ENCODE results near the gene PLA2G2F.

PLA2G2F gene

DNA sequence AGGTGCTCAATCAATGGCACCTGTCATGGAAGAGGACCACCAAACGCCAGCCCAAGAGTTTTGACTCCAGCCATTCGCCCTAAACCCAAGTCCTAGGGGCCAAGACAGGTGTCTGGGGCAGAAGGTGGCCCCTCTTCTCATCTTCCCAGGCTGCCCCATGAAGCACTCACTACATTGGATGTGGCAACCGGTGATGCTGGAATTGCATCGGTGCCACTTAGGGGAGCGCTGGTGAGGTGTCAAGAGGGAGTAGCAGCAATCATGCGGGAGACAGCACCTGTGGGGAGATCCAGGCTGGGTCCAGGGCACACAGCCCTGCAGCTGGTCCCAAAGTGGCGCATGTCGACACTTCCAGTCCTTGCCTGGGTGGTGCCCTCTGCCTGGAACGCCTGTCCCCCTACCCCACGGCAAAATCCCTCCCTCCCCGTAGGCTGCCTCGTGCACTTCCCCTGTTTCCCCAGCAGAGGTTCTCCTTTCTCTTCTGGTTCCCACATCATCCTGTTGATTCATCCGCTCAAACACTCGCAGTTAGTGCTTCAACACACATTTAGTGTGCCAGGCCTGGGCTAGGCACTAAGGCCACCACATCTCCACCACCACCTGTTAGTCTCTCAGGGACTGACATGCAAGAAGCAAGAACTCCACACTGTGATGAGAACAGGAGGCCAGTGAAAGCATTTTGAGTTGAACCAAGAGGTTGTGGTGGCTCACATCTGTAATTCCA lies 38.3 kb upstream of the PLA2G2F start:
- H3K9ac ChIP-seq (ENCODE audit: low read depth in 1 of 2, low read length in 2 of 2) = no peak overlapping the region
- no peaks in the 10 kb centered on the region for H3K9me3 ChIP-seq (ENCODE audit: control insufficient read depth in 1 of 2, low read length in 2 of 2)
- peaks cover 0 to 6% of the 10 kb centered on the region in 2 donors for H3K27me3 ChIP-seq (ENCODE audit: control insufficient read depth in 1 of 2, insufficient read depth in 2 of 2, low read length in 2 of 2)
- no peak overlapping the region for H3K4me3 ChIP-seq (ENCODE audit: low read depth in 1 of 2, low read length in 2 of 2)
- no peaks in the 10 kb centered on the region for H3K36me3 ChIP-seq (ENCODE audit: control insufficient read depth in 1 of 2, insufficient read depth in 2 of 2, low read length in 2 of 2)
- H3K4me1 ChIP-seq (ENCODE audit: control insufficient read depth in 1 of 2, insufficient read depth in 2 of 2, low read length in 2 of 2) = no peaks in the 10 kb centered on the region
- H3K27ac ChIP-seq (ENCODE audit: low read depth, low read length) = no peak overlapping the region

DNA sequence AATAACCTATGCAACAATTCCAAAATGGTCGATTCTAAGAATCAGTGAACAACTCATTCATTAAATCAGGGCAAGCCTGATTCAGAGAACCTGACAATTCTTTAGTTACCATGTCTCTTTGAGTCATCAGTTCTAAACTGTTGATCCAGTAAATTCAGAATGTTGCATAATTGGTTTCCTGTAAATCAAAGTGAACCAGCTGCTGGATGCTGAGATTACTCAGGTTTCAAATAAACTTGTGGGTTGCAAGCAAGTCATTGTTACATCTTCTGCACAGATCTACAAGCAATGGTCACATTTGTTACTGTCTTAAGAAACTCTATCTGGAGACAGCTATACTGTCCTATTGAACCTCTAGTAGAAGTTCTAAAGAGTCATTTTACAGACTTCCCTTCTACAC lies 36.2 kb upstream of the PLA2G2F start:
- H3K27ac ChIP-seq (ENCODE audit: low read depth, low read length) = no peak overlapping the region
- no peak overlapping the region for H3K4me3 ChIP-seq (ENCODE audit: low read depth in 1 of 2, low read length in 2 of 2)

DNA sequence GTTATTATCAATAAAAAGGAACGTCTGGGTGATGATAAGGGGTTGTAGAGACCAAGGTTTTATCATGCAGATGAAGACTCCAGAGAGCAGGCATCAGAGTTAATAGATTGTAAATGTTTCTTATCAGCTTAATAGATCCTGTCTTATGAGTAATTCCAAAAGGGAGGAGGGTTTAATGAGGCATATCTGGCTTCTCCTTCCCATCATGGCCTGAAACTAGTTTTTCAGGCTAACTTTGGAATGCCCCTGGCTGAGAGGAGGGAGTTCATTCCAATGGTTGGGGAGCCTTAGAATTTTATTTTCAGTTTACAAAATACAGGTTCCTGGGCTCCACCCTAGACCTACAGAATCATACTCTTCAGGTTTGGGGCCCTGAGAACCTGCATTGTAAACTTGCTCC lies 33.3 kb upstream of the PLA2G2F start:
- H3K27me3 ChIP-seq (ENCODE audit: control insufficient read depth in 1 of 2, insufficient read depth in 2 of 2, low read length in 2 of 2) = no peaks in the 10 kb centered on the region
- H3K27ac ChIP-seq (ENCODE audit: low read depth, low read length) = no peak overlapping the region
- H3K9me3 ChIP-seq (ENCODE audit: control insufficient read depth in 1 of 2, low read length in 2 of 2) = no peaks in the 10 kb centered on the region
- no peaks in the 10 kb centered on the region for H3K36me3 ChIP-seq (ENCODE audit: control insufficient read depth in 1 of 2, insufficient read depth in 2 of 2, low read length in 2 of 2)
- peaks cover 0 to 3% of the 10 kb centered on the region in 2 donors for H3K4me1 ChIP-seq (ENCODE audit: control insufficient read depth in 1 of 2, insufficient read depth in 2 of 2, low read length in 2 of 2)
- no peak overlapping the region for H3K4me3 ChIP-seq (ENCODE audit: low read depth in 1 of 2, low read length in 2 of 2)
- H3K9ac ChIP-seq (ENCODE audit: low read depth in 1 of 2, low read length in 2 of 2) = no peak overlapping the region

More for the DNA sequence above, 36.2 kb upstream of the PLA2G2F start:
- H3K4me1 ChIP-seq (ENCODE audit: control insufficient read depth in 1 of 2, insufficient read depth in 2 of 2, low read length in 2 of 2) = no peaks in the 10 kb centered on the region
- no peak overlapping the region for H3K9ac ChIP-seq (ENCODE audit: low read depth in 1 of 2, low read length in 2 of 2)
- H3K36me3 ChIP-seq (ENCODE audit: control insufficient read depth in 1 of 2, insufficient read depth in 2 of 2, low read length in 2 of 2) = no peaks in the 10 kb centered on the region
- H3K27me3 ChIP-seq (ENCODE audit: control insufficient read depth in 1 of 2, insufficient read depth in 2 of 2, low read length in 2 of 2) = peaks cover 0 to 6% of the 10 kb centered on the region in 2 donors
- H3K9me3 ChIP-seq (ENCODE audit: control insufficient read depth in 1 of 2, low read length in 2 of 2) = no peaks in the 10 kb centered on the region

DNA sequence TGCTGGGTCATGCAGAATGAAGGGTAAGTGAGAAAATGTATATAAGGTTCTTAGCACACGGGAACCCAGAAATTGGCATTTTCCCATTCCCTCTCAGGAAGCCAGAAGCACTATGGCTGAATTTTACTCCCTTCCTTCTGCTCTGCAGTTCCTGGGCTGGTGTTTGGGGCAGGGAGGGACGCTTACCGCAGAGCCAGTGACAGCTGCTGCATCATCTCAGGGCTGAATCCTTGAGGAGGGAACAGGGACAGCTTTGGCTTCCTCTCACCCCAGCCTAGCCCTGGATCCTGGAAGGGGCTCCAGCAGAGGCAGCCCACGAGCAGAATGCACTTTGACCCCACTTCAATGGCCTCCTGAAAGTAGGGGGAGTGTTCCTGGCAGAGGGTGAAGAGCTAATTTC lies 31.8 kb upstream of the PLA2G2F start:
- no peaks in the 10 kb centered on the region for H3K36me3 ChIP-seq (ENCODE audit: control insufficient read depth in 1 of 2, insufficient read depth in 2 of 2, low read length in 2 of 2)
- no peak overlapping the region for H3K27ac ChIP-seq (ENCODE audit: low read depth, low read length)
- no peak overlapping the region for H3K4me3 ChIP-seq (ENCODE audit: low read depth in 1 of 2, low read length in 2 of 2)
- peaks cover 0 to 3% of the 10 kb centered on the region in 2 donors for H3K4me1 ChIP-seq (ENCODE audit: control insufficient read depth in 1 of 2, insufficient read depth in 2 of 2, low read length in 2 of 2)
- H3K9ac ChIP-seq (ENCODE audit: low read depth in 1 of 2, low read length in 2 of 2) = no peak overlapping the region
- no peaks in the 10 kb centered on the region for H3K9me3 ChIP-seq (ENCODE audit: control insufficient read depth in 1 of 2, low read length in 2 of 2)
- H3K27me3 ChIP-seq (ENCODE audit: control insufficient read depth in 1 of 2, insufficient read depth in 2 of 2, low read length in 2 of 2) = no peaks in the 10 kb centered on the region

DNA sequence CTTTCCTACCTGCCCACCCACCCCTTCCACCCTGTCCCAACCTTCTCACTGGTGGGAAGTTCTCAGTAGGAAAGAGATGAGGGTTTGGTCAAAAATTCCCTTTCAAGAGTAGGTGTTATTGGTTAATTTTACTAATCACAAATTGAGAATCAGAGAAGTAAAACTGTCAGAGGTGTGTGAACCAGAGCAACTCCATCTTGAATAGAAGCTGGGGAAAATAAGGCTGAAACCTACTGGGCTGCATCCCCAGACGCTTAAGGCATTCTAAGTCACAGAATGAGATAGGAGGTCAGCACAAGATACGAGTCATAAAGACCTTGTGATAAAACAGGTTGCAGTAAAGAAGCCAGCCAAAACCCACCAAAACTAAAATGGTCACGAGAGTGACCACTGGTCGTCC lies 31.3 kb upstream of the PLA2G2F start:
- H3K4me3 ChIP-seq (ENCODE audit: low read depth in 1 of 2, low read length in 2 of 2) = no peak overlapping the region
- no peak overlapping the region for H3K27ac ChIP-seq (ENCODE audit: low read depth, low read length)
- H3K27me3 ChIP-seq (ENCODE audit: control insufficient read depth in 1 of 2, insufficient read depth in 2 of 2, low read length in 2 of 2) = no peaks in the 10 kb centered on the region
- H3K36me3 ChIP-seq (ENCODE audit: control insufficient read depth in 1 of 2, insufficient read depth in 2 of 2, low read length in 2 of 2) = no peaks in the 10 kb centered on the region
- peaks cover 0 to 3% of the 10 kb centered on the region in 2 donors for H3K4me1 ChIP-seq (ENCODE audit: control insufficient read depth in 1 of 2, insufficient read depth in 2 of 2, low read length in 2 of 2)
- H3K9ac ChIP-seq (ENCODE audit: low read depth in 1 of 2, low read length in 2 of 2) = no peak overlapping the region
- H3K9me3 ChIP-seq (ENCODE audit: control insufficient read depth in 1 of 2, low read length in 2 of 2) = no peaks in the 10 kb centered on the region

DNA sequence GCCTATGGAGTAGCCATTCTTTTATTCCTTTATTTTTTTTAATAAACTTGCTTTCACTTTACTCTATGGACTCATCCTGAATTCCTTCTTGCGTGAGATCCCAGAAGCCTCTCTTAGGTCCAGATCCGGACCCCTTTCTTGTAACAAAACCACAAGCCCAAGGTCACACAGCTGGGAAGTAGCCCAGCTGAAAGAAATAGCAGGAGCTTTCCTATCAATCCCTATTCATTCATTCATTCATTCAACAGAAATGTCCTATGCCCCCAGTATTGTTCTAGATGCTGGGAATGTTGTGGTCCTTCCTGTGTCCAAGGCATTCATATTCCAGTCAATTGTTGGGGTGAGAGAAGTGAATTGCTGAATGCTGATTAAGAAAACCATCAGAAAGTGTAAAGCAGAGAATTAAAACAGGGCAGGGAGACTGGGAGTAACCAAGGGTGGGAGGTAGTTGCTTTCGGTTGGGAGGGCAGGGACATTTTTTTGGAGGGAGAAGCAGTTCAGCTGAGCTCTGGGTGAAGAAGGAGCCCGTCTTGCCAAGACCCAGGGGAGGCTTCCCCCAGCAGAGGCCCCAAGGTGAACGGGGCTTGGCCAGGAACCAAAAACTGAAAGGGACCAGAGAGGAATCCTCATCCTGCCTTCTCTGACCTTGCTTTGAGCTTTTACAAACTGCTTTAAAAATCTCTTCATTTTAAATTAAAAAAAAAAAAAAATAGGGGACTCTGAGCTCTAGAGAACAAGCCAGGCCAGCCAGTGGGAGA lies 30.6 kb upstream of the PLA2G2F start:
- H3K27me3 ChIP-seq (ENCODE audit: control insufficient read depth in 1 of 2, insufficient read depth in 2 of 2, low read length in 2 of 2) = no peaks in the 10 kb centered on the region
- no peaks in the 10 kb centered on the region for H3K9me3 ChIP-seq (ENCODE audit: control insufficient read depth in 1 of 2, low read length in 2 of 2)
- H3K9ac ChIP-seq (ENCODE audit: low read depth in 1 of 2, low read length in 2 of 2) = no peak overlapping the region
- peaks cover 0 to 3% of the 10 kb centered on the region in 2 donors for H3K4me1 ChIP-seq (ENCODE audit: control insufficient read depth in 1 of 2, insufficient read depth in 2 of 2, low read length in 2 of 2)
- no peak overlapping the region for H3K27ac ChIP-seq (ENCODE audit: low read depth, low read length)
- no peaks in the 10 kb centered on the region for H3K36me3 ChIP-seq (ENCODE audit: control insufficient read depth in 1 of 2, insufficient read depth in 2 of 2, low read length in 2 of 2)
- no peak overlapping the region for H3K4me3 ChIP-seq (ENCODE audit: low read depth in 1 of 2, low read length in 2 of 2)

DNA sequence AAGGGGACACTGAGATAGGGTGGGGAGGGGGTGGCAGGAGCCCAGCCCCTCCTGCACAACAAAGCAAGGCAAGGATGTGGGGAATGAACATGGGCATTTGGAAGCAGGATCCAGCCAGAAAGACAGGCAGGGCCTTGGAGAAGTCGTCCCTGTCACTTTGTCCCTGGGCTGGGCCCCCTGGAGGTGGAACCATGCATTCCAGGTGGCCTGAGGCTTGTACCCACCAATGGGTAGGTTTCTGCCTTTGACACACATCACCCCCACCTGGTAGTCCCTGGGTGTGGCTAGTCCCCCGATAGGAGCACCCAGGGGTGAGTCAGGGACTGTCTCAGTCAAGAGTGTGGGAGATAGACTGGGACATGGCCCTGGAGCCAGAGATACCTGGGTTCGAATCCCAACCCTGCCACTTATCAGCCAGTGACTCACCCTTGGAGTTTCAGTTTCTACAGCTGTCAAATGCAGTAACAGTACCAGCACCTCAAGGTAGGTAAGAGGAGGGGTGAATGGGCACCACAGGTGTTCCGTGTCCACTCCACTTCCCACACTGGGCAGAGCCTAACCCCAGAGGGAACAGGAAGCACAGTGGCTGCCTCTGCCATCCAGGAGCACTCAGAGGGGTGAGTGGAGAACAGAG lies 29.8 kb upstream of the PLA2G2F start:
- H3K27me3 ChIP-seq (ENCODE audit: control insufficient read depth in 1 of 2, insufficient read depth in 2 of 2, low read length in 2 of 2) = no peaks in the 10 kb centered on the region
- no peaks in the 10 kb centered on the region for H3K36me3 ChIP-seq (ENCODE audit: control insufficient read depth in 1 of 2, insufficient read depth in 2 of 2, low read length in 2 of 2)
- peaks cover 0 to 3% of the 10 kb centered on the region in 2 donors for H3K4me1 ChIP-seq (ENCODE audit: control insufficient read depth in 1 of 2, insufficient read depth in 2 of 2, low read length in 2 of 2)
- H3K4me3 ChIP-seq (ENCODE audit: low read depth in 1 of 2, low read length in 2 of 2) = no peak overlapping the region
- H3K9me3 ChIP-seq (ENCODE audit: control insufficient read depth in 1 of 2, low read length in 2 of 2) = no peaks in the 10 kb centered on the region
- no peak overlapping the region for H3K9ac ChIP-seq (ENCODE audit: low read depth in 1 of 2, low read length in 2 of 2)
- no peak overlapping the region for H3K27ac ChIP-seq (ENCODE audit: low read depth, low read length)

DNA sequence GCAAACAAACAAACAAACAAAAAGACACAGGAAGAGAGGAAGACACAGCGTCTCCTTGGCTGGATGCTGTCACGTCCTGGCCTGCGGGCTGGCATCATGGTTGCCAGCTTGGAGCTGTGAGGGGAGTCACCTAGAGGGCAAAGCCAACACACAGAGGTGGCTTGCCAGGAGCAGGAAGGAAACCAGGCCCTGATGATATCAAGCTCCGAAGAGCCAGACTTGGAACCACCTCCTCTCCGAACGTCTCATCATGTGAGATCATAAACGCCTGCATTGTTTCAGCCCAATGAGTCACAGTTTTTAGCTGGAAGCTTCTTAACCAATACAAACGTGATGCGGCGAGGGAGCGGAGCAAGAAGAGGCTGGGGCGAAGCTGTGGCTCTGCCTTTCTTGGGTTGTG lies 28.4 kb upstream of the PLA2G2F start:
- peaks cover 0 to 3% of the 10 kb centered on the region in 2 donors for H3K4me1 ChIP-seq (ENCODE audit: control insufficient read depth in 1 of 2, insufficient read depth in 2 of 2, low read length in 2 of 2)
- H3K27ac ChIP-seq (ENCODE audit: low read depth, low read length) = no peak overlapping the region
- H3K27me3 ChIP-seq (ENCODE audit: control insufficient read depth in 1 of 2, insufficient read depth in 2 of 2, low read length in 2 of 2) = no peaks in the 10 kb centered on the region
- no peak overlapping the region for H3K4me3 ChIP-seq (ENCODE audit: low read depth in 1 of 2, low read length in 2 of 2)
- no peak overlapping the region for H3K9ac ChIP-seq (ENCODE audit: low read depth in 1 of 2, low read length in 2 of 2)
- H3K9me3 ChIP-seq (ENCODE audit: control insufficient read depth in 1 of 2, low read length in 2 of 2) = no peaks in the 10 kb centered on the region
- H3K36me3 ChIP-seq (ENCODE audit: control insufficient read depth in 1 of 2, insufficient read depth in 2 of 2, low read length in 2 of 2) = no peaks in the 10 kb centered on the region

DNA sequence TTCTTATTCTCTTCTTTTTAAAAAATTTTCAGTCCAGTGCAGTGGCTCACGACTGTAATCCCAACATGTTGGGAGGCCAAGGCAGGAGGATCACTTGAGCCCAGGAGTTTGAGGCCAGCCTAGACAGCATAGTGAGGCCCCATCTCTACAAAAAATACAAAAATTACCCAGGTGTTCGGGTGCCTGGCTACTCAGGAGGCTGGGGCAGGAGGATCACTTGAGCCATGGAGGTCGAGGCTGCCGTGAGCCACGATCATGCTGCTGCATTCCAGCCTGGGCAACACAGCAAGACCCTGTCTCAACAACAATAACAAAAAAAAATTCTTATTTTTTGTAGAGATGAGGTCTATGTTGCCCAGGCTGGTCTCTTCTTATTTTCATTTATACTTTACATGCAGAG lies 27.7 kb upstream of the PLA2G2F start:
- Histone ChIP-seq H3K27ac (ENCODE audit: low read depth, low read length) (no peak overlapping the region), H3K27me3 (ENCODE audit: control insufficient read depth in 1 of 2, insufficient read depth in 2 of 2, low read length in 2 of 2) (no peaks in the 10 kb centered on the region), H3K4me1 (ENCODE audit: control insufficient read depth in 1 of 2, insufficient read depth in 2 of 2, low read length in 2 of 2) (peaks cover 0 to 3% of the 10 kb centered on the region in 2 donors), H3K36me3 (ENCODE audit: control insufficient read depth in 1 of 2, insufficient read depth in 2 of 2, low read length in 2 of 2) (no peaks in the 10 kb centered on the region), H3K9ac (ENCODE audit: low read depth in 1 of 2, low read length in 2 of 2) (no peak overlapping the region), H3K9me3 (ENCODE audit: control insufficient read depth in 1 of 2, low read length in 2 of 2) (no peaks in the 10 kb centered on the region), H3K4me3 (ENCODE audit: low read depth in 1 of 2, low read length in 2 of 2) (no peak overlapping the region)
